Neural progenitor cell (in vitro differentiated cells): Measurements from ENCODE around the gene SOCS3. TPM values are rescaled to one million over a fixed set of nuclear protein-coding genes. Genes with fewer than 3 reads are reported as not detected.

Experiments used
- DNase-seq: peaks from one replicate; pipeline ENCODE4 v3.0.0-alpha.2; 2016; ENCODE audit warnings: low spot score
- H2AFZ ChIP-seq: fragments of 200-600 bp; sonication (generic); replicated peaks from 2 replicates; pipeline ENCODE4 v1.6.1; 2016; ENCODE audit warnings: antibody characterized with exemption
- H3F3A ChIP-seq: fragments of 200-600 bp; sonication (generic); 2 replicates; pipeline ENCODE4 v1.6.1; 2016; ENCODE audit warnings: antibody characterized with exemption, low read depth
- H3K27ac ChIP-seq: fragments of 200-600 bp; sonication (generic); 2 replicates; pipeline ENCODE4 v1.5.1; 2016; ENCODE audit warnings: mild to moderate bottlenecking
- H3K27me3 ChIP-seq: fragments of 200-600 bp; sonication (generic); 2 replicates; pipeline ENCODE4 v1.6.1; 2016; ENCODE audit warnings: mild to moderate bottlenecking, moderate library complexity
- H3K36me3 ChIP-seq: fragments of 200-600 bp; sonication (generic); 2 replicates; pipeline ENCODE4 v1.5.1; 2016
- H3K4me1 ChIP-seq: fragments of 200-600 bp; sonication (generic); 2 replicates; pipeline ENCODE4 v1.6.1; 2016; ENCODE audit warnings: mixed run types
- H3K4me2 ChIP-seq: fragments of 200-600 bp; sonication (generic); 2 replicates; pipeline ENCODE4 v1.6.1; 2016
- H3K4me3 ChIP-seq: fragments of 200-600 bp; sonication (generic); 2 replicates; pipeline ENCODE4 v1.5.1; 2016
- H3K79me2 ChIP-seq: fragments of 200-600 bp; sonication (generic); 2 replicates; pipeline ENCODE4 v1.6.1; 2016; ENCODE audit warnings: low read depth
- H3K9ac ChIP-seq: fragments of 200-600 bp; sonication (generic); 2 replicates; pipeline ENCODE4 v1.6.1; 2016
- H3K9me3 ChIP-seq: fragments of 200-600 bp; sonication (generic); 2 replicates; pipeline ENCODE4 v1.5.1; 2016; ENCODE audit warnings: low read depth
- H4K20me1 ChIP-seq: fragments of 200-600 bp; sonication (generic); 2 replicates; pipeline ENCODE4 v1.6.1; 2016; ENCODE audit warnings: low read depth
- H3K27ac Mint-ChIP-seq: 3 replicates; pipeline ENCODE4 v1.8.0; 2021; ENCODE audit warnings: mixed read lengths
- H3K27me3 Mint-ChIP-seq: 2 replicates; pipeline ENCODE4 v1.8.0; 2022; ENCODE audit warnings: low read depth, mild to moderate bottlenecking, inconsistent platforms, moderate library complexity, mixed read lengths; ENCODE audit not compliant: insufficient read depth
- H3K36me3 Mint-ChIP-seq: 3 replicates; pipeline ENCODE4 v1.8.0; 2021; ENCODE audit warnings: mixed read lengths
- H3K4me1 Mint-ChIP-seq: 3 replicates; pipeline ENCODE4 v1.8.0; 2021; ENCODE audit warnings: mixed read lengths
- H3K4me3 Mint-ChIP-seq: 3 replicates; pipeline ENCODE4 v1.8.0; 2021; ENCODE audit warnings: mild to moderate bottlenecking, moderate library complexity, mixed read lengths
- H3K9me3 Mint-ChIP-seq: 3 replicates; pipeline ENCODE4 v1.8.0; 2020; ENCODE audit warnings: mixed read lengths
- CTCF ChIP-seq: fragments of 200-600 bp; sonication (generic); IDR thresholded peaks from 2 replicates; pipeline ENCODE4 v1.5.1; 2017; ENCODE audit warnings: antibody characterized with exemption, mild to moderate bottlenecking
- EZH2 ChIP-seq: fragments of 200-600 bp; sonication (generic); IDR thresholded peaks from 2 replicates; pipeline ENCODE4 v1.6.1; 2017; ENCODE audit warnings: antibody characterized with exemption, mild to moderate bottlenecking, moderate library complexity
- EZH2phosphoT487 ChIP-seq: fragments of 200-600 bp; sonication (generic); IDR thresholded peaks from 2 replicates; pipeline ENCODE4 v1.6.1; 2017; ENCODE audit warnings: antibody characterized with exemption
- total RNA-seq: library from RNA; depleted of rRNA; stranded (reverse); fragments of >200 nt; gene quantifications from 2 replicates; pipeline ENCODE4 v1.2.3, GENCODE V29; 2015; ENCODE audit warnings: low replicate concordance

SOCS3 gene
- total RNA-seq, 1 donor from 2014 or later: 7.5 TPM

- Histone ChIP-seq H3K9me3 (no peaks in the 10 kb centered on the region), H2AFZ (no peak overlapping the region), H3K79me2 (peaks cover 58% of the 10 kb centered on the region), H3K27me3 (no peaks in the 10 kb centered on the region), H3K4me3 (peak overlapping the region; percentile 95), H3F3A (peaks cover 23% of the 10 kb centered on the region), H3K4me1 (peaks cover 26% of the 10 kb centered on the region), H3K4me2 (peak overlapping the region; percentile 91), H4K20me1 (peaks cover 51% of the 10 kb centered on the region), H3K9ac (peak overlapping the region; percentile 94), H3K36me3 (no peaks in the 10 kb centered on the region), H3K27ac (no peak overlapping the region)
- H3K4me3 Mint-ChIP-seq: peak overlapping the region; percentile 98
- peaks cover 61% of the 10 kb centered on the region for H3K4me1 Mint-ChIP-seq
- no peak for DNase-seq
- H3K27me3 Mint-ChIP-seq: no peaks in the 10 kb centered on the region
- H3K36me3 Mint-ChIP-seq: peaks cover 7% of the 10 kb centered on the region
- TF ChIP-seq EZH2phosphoT487: no peak
- no peak for TF ChIP-seq EZH2
- TF ChIP-seq CTCF: no peak
- peak overlapping the region; percentile 69 for H3K27ac Mint-ChIP-seq
- H3K9me3 Mint-ChIP-seq: no peaks in the 10 kb centered on the region
These were observed 19.2 kb upstream of the SOCS3 start for GRCh38 chr17:78379131-78379491.

- H3K9me3 Mint-ChIP-seq: no peaks in the 10 kb centered on the region
- no peaks in the 10 kb centered on the region for H3K27me3 Mint-ChIP-seq
- no peak within 1 kb of the TSS for H3K27ac ChIP-seq
- peaks cover 5% of the 10 kb centered on the region for H3K36me3 Mint-ChIP-seq
- H3K4me1 Mint-ChIP-seq: peaks cover 59% of the 10 kb centered on the region
- no peaks in the 10 kb centered on the region for H3K27me3 ChIP-seq
- TF ChIP-seq EZH2phosphoT487 (no peak), EZH2 (no peak), CTCF (no peak)
- no peaks in the 10 kb centered on the region for H3K9me3 ChIP-seq
- peaks cover 29% of the 10 kb centered on the region for H3F3A ChIP-seq
- peak within 1 kb of the TSS; percentile 81 for H3K27ac Mint-ChIP-seq
- H4K20me1 ChIP-seq: peaks cover 45% of the 10 kb centered on the region
- DNase-seq: peak; percentile 84
- peak within 1 kb of the TSS; percentile 94 for H3K9ac ChIP-seq
- H2AFZ ChIP-seq: peak within 1 kb of the TSS; percentile 63
- H3K36me3 ChIP-seq: no peaks in the 10 kb centered on the region
- peaks cover 30% of the 10 kb centered on the region for H3K4me1 ChIP-seq
- peak within 1 kb of the TSS; percentile 98 for H3K4me3 Mint-ChIP-seq
- peaks cover 52% of the 10 kb centered on the region for H3K79me2 ChIP-seq
- peak within 1 kb of the TSS; percentile 95 for H3K4me3 ChIP-seq
- H3K4me2 ChIP-seq: peak within 1 kb of the TSS; percentile 91
These were observed 18.6 kb upstream of the SOCS3 start, which contains the start of gene PGS1 for GRCh38 chr17:78378225-78379130. Gene PGS1 (plus strand): TSS chr17:78378649. CDS start chr17:78378666, 17 bp downstream.

GRCh38 chr17:78377858-78378224 is 18.0 kb upstream of the SOCS3 start:
- TF ChIP-seq CTCF: no peak
- TF ChIP-seq EZH2phosphoT487: no peak
- no peak for TF ChIP-seq EZH2
- Histone ChIP-seq H3K36me3 (no peaks in the 10 kb centered on the region), H2AFZ (no peak overlapping the region), H3K9ac (no peak overlapping the region), H3K4me1 (peaks cover 32% of the 10 kb centered on the region), H3K9me3 (no peaks in the 10 kb centered on the region), H3F3A (peaks cover 34% of the 10 kb centered on the region), H3K4me2 (peak overlapping the region; percentile 91), H3K27me3 (no peaks in the 10 kb centered on the region), H3K79me2 (peaks cover 45% of the 10 kb centered on the region), H3K27ac (no peak overlapping the region), H4K20me1 (peaks cover 38% of the 10 kb centered on the region), H3K4me3 (peak overlapping the region; percentile 95)
- DNase-seq: peak; percentile 23
- no peaks in the 10 kb centered on the region for H3K27me3 Mint-ChIP-seq
- no peaks in the 10 kb centered on the region for H3K9me3 Mint-ChIP-seq
- peak overlapping the region; percentile 81 for H3K27ac Mint-ChIP-seq
- H3K4me3 Mint-ChIP-seq: peak overlapping the region; percentile 98
- H3K4me1 Mint-ChIP-seq: peaks cover 60% of the 10 kb centered on the region
- H3K36me3 Mint-ChIP-seq: peaks cover 3% of the 10 kb centered on the region
